NCI-H82 treated with DMSO at 0.1 percent for 48 hours (cell line): ENCODE results near the gene HACD2.
"Not testable (repeated sequence)": the region's sequence is repeated elsewhere in the genome, so short reads cannot be mapped to it uniquely, and the experiment has no call there.

Experiments used
- DNase-seq: peaks from one replicate; lab custom pipeline; 2025; ENCODE audit not compliant: unreplicated experiment; lab: John Stamatoyannopoulos, UW

HACD2 gene

GRCh38 chr3:123527046-123527445, 57.8 kb downstream of the HACD2 start:
- DNase-seq: no peak

- no peak for DNase-seq
Observed at GRCh38 chr3:123526474-123526873, 58.4 kb downstream of the HACD2 start.

DNA sequence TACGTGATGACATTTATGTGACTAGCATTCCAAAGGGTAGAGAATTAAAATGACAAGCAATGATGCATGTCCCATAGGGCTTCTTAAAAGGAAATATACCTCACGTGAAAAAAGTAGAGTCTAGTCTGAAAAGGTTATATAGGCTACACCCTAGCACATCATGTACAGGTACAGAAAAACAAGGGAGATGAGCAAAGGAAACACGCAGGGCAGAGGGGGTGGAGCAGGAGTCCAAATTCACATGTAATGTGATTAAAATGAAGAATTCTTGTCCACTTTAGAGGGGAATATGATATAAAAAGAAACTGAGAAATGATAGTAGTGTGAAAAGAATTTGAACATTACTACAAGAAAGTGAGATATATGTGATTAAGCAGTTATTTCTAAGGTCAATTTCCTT, 59.4 kb downstream of the HACD2 start:
- DNase-seq: no peak

DNA sequence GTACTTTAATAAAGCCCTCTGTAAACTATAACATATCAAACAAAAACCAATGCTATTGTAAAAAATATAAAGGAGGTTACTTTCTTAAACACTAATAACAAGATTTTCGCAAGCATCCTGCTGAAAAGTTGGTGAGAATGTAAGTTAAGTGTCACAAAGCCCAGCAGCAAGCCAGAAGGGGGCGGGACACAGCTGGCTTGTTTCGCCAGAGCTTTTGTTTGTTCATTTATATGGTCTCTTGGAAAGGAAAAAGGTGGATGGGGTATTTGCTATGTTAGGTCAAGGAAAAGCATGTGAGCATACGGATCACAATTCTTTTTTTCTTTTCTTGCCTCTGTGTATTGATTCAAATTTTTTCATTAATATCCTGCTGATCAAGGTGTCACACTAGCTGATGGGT, 59.9 kb downstream of the HACD2 start:
- no peak for DNase-seq

- no peak for DNase-seq
Observed at GRCh38 chr3:123523023-123523412, 61.8 kb downstream of the HACD2 start.

GRCh38 chr3:123522320-123523022, 62.4 kb downstream of the HACD2 start:
- DNase-seq: no peak

DNA sequence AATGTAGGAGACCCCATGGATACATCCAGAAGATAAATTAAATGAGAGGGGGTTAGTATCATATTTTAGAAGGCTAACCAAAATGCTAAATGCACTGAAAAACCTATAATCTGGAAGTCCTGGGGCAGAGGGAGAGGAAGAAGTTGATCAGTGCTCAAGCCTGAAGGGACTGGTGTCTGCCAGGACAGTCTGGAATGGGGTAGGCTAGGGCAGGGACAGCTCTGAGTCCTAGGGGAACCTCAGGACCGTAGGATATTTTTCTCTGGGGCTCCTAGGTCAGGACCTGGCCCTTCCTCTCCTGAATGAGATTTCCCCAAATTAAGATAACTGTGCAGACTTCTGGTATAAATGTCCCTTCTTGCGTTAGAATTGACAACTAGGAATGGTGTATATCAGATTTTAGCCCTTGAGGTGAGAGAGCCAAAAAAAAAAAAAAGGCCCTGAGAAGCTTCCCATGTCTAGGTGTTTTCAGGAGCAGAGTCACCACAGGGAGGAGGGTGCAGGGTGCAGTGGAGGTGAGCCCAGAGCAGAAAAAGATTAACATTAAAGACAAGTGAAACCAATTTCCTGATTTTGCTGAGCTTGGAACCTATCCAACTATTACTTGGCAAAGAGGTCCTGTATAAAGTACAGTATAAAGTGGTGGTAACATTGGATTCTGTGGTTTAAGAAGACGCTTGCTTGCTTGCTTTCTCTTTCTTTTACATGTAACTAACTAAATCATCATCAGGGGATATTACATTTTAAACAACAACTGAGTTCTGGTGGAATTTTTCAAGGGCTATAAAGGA, 63.5 kb downstream of the HACD2 start:
- no peak for DNase-seq

- no peak for DNase-seq
Observed at GRCh38 chr3:123520656-123521055, 64.2 kb downstream of the HACD2 start.

GRCh38 chr3:123518892-123519485, 65.9 kb downstream of the HACD2 start:
- DNase-seq: no peak

DNA sequence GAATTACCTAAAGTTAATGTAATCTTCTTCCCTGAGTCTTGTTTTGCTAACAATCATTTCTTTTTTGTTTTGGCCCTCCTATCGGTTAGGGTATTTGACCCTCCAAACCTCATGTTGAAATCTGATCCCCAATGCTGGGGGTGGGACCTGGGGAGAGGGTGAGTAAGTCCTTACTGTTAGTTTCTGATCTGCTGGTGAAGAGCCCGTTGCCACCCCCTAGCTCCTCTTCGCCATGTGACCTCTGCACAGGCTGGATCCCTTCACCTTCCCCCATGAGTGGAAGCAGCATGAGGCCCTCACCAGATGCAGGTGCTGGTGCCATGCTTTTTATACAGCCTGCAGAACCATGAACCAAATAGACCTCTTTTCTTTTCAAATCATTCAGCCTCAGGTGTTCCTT, 73.1 kb downstream of the HACD2 start:
- DNase-seq: no peak

- no peak for DNase-seq
Observed at GRCh38 chr3:123511084-123511483, 73.8 kb downstream of the HACD2 start.

DNA sequence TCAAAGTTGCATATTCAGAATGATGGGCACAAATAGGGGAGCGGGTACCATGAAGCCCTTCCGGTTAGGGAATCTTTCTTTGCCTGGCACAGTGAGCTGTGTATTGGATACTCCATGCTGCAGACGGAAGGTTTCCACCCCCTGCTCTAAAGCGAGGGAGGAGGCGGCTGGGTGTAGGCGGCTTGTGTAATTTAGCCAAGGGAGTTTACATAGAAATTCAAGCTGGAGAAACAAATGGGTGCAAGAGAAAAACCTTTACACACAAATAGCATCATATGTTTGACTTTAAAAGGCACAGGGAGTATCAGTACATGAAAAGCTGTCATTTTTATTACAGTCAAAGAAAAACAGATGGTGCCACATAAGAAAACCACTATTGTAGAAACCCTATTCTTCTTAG, 76.7 kb downstream of the HACD2 start:
- no peak for DNase-seq

DNA sequence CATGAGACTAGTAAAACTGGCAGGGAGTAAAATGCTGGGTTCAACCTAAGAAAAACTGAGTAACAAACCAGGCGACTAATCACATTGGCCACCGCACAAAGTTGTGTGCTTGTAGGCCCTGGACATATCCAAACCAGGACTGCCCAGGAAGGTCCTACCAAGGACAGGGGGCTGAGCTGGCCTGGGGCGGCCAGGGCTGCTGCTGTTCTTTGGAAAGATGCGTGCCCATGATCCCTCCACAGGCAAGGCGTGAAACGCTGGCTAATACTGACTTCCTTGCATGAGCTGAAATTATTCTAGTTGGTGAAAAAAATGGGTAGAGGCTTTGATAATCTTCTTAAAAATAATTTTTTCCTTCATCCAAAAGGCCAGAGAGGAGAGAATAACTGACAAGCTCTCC, 79.0 kb downstream of the HACD2 start:
- DNase-seq: no peak

DNA sequence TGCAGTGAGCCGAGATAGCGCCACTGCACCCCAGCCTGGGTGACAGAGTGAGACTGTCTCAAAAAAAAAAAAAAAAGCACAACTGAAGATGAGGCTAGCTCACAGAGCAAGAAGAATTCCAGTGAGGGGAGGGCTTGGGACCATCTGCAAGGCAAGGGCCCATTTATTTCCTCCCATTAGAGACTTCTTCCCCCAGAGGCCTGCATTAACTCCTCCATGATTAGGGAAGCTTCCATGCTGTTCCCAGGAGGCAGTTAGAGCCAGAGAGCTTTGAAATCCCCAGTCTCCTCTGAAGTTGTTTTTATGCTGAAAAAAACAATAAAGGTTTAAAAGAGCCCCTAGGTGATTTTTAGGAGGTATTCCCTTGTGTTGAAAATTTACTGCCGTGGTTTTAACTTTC, 81.7 kb downstream of the HACD2 start:
- no peak for DNase-seq

DNA sequence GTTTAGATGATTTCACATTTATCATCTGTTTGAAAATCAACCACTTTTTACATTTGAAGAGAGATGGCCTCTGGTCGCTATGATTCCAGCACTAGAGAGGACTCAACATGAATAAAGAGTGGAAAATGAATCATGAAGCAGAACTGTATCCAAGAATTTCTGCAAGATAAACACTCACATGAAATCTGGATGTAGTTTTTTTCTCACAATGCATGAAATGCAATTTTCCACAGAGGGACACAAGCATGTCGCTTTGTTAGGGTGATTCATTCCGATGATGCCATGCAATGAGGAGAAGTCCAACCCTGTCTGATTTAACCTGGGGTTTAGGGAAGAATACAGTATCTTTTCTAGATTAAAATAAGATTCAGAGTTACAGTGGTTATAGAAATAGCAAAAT, 85.5 kb downstream of the HACD2 start:
- no peak for DNase-seq

GRCh38 chr3:123498761-123499160, 86.1 kb downstream of the HACD2 start:
- no peak for DNase-seq

GRCh38 chr3:123493912-123494311, 90.9 kb downstream of the HACD2 start:
- no peak for DNase-seq

DNA sequence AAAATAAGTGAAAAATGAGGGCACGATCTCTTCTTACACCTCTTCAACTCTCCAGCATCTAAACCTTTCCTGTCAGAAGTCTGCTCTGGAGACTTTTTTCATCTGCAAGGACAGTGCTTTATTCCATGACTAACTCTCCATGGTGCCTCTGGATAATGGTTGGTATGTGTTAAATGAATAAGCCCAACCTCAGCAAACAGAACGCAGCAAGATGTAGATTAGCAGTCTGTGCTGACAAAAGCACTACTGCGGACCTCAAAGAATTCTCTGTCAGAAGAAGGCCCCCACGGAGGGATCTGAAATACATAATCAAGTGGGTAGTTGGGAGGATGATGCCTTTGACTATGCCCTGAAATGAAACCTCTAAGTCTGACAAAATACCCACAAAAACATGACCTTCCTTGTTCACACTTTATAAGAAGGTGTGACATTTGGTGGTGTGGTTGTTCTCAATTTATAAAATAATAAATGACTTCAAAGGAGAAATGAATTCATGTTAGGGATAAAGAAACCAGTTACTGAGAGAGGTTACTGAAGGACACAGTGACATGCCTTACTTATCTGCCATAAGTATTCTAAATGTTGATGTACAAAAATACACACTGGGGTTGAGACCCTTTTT, 92.8 kb downstream of the HACD2 start:
- no peak for DNase-seq

DNA sequence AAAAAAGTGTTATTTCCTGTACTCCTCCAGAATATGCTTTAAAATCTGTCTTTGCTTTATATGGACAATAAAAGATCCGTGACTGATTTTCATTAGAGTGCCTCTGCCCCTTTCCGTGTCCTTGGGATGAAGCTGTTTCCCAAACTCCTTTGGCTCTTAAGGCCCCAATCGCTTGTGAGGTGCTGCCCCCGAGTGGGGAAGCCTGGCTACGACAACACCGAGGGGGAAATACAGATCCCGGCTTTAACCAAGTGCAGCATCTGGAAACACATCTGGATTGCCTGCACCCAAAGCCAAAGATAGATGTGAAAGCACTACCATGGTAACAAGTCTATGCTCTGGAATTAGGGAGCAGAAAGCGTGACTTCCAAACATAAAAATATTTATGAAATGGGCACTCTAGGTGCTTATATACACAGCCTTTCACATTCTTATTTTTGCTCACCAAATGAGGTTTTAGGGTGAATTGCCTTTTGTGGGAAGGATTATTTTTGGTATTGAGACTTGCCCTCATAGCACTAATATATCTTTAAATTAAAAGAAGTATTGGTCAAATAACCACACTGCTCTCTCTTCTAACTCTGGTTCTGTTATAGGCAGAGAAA, 95.4 kb downstream of the HACD2 start:
- DNase-seq: peak; percentile 6

- no peak for DNase-seq
Observed at GRCh38 chr3:123488645-123489347, 96.1 kb downstream of the HACD2 start.

- not testable (repeated sequence) for DNase-seq
Observed at GRCh38 chr3:123487063-123487462, 97.8 kb downstream of the HACD2 start.
